Effector CD4-positive, alpha-beta T cell (primary cell): ENCODE measurements around the gene ADCY2.

ENCODE experiments used
- DNase-seq: peaks from one replicate; pipeline ENCODE4 v3.0.0-alpha.2; 2020

ADCY2 gene

GRCh38 chr5:7801891-7802614 lies 406.1 kb downstream of the ADCY2 start:
- no peak for DNase-seq

- DNase-seq, result no peak
These were observed 406.9 kb downstream of the ADCY2 start for GRCh38 chr5:7802855-7803254.

DNA sequence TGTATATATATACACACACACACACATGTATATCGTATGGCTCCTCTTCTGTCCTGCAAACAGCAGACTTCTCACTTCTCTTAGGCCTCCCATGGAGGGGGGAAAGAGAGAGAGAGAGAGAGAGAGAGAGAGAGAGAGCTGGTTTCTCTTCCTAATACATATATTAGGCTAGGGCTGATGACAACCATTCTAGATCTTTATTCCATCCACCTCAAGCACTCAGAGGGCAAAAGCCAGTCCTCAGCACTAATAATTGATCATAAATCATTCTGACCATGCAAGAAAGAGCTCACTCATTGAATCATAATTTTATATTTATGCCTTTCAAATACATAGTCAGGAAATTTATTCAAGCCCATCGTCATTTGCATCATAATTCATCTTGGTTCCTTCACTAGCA lies 408.0 kb downstream of the ADCY2 start:
- DNase-seq, result no peak

- no peak for DNase-seq
These were observed 409.4 kb downstream of the ADCY2 start for GRCh38 chr5:7805379-7805778.

GRCh38 chr5:7808998-7809397 lies 413.1 kb downstream of the ADCY2 start:
- DNase-seq, result no peak

- DNase-seq, result no peak
These were observed 415.8 kb downstream of the ADCY2 start for GRCh38 chr5:7811715-7812114.

GRCh38 chr5:7813007-7813406 lies 417.1 kb downstream of the ADCY2 start:
- DNase-seq, result no peak

DNA sequence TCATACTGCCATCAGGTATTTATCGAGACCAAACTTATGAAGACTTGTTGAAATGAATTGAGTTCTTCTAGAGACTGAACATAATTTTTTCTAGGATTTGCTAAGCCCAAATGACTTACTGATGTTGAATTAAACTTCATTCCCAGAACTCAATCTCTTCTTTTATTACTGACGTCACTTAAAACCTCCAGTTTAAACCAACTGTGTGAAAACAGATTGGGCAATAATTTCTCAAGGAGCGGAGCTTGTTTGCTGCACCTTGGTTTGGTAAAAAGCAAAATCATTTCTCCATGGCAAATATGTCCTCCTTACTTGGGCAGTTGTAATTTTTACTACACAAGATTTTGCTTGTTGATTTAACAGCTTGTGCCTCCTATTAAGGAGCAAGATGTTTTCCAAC lies 417.6 kb downstream of the ADCY2 start:
- DNase-seq, result no peak

- DNase-seq, result no peak
These were observed 418.9 kb downstream of the ADCY2 start for GRCh38 chr5:7814816-7815215.

DNA sequence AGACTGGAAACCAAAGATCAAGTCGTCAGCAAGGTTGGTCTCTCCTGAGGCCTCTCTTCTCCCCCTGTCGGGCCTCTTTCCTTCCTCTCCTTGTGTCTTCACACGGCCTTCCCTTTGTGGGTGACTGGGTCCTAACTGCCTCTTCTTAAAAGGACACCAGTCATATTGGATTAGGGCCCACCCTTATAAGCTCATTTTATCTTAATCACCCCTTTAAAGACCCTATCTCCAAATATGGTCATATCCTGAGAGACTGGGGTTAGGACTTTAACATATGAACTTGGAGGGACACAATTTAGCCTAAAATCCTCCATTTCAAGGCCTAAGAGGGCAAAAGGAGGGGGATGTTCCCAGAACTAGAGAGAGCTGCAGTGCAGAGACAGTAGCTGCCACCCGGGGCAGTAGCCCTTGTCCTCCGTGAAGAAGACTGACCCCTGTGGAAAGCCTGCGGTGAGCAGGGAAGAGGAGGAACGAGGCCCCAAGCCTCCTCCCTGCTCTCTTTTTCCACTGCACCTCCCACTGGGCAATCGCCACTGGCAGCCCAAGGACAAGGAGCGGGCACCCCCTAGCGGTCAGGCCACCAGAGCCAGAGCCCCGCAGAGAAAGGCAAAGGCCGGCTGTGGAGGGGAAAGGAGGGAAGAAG lies 420.1 kb downstream of the ADCY2 start:
- peak; percentile 39 for DNase-seq

DNA sequence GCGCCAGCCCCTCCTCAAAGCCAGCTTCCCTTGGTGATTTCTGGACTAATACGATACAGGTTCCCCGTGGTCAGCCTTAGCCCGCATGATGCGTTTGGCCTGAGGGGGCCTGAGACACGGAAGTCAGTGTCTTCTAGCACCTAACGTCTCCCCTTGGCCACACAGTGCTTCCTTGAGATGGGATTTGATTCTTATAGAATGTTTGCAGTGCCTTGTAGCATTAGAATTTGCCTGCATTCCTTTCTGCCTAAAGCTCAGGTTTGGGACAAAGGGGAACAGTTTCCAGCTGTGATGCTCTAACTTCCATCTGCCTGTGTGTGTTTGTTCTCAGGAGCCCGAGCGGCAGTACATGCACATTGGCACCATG lies 420.6 kb downstream of the ADCY2 start:
- no peak for DNase-seq

DNA sequence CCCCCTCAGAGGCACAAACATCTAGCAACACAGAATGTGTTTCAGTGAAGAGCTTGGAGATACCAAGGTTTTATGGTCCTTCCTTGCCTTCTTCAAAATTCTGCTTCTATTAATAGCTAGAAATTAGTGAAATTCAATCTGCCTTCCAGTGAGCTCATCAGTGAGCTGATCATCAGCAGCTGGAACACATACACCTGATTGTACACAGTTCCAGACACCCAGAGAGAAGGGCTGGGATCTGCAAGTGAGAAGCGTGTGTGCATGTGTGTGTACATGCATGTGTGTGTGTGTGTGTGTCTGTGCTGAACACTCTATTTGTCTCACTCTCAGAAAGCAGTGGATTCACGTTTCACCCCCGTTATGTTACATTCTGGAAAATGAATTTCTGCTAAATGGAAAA lies 426.5 kb downstream of the ADCY2 start:
- no peak for DNase-seq

DNA sequence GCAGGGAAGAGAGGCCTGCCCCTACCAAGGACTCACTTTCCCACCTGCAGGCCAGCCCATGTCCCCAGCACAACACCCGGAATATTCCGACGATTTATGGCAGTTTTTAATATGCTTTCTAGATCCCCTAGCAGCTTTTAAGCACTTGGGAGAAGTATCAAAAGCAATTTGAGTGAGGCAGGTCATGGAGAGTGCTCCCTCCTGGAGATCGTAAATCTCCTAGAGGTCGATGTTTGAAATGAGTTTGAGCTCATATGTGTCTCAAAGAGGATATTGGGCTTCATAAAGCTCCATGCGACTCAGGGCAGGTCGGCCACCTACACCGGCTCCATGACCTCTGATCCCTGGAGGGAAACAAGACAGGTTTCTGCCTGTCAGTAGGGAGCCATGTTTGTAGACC lies 427.7 kb downstream of the ADCY2 start:
- no peak for DNase-seq

GRCh38 chr5:7824995-7825394 lies 429.1 kb downstream of the ADCY2 start:
- DNase-seq, result no peak

- no peak for DNase-seq
These were observed 429.7 kb downstream of the ADCY2 start for GRCh38 chr5:7825630-7826029.

DNA sequence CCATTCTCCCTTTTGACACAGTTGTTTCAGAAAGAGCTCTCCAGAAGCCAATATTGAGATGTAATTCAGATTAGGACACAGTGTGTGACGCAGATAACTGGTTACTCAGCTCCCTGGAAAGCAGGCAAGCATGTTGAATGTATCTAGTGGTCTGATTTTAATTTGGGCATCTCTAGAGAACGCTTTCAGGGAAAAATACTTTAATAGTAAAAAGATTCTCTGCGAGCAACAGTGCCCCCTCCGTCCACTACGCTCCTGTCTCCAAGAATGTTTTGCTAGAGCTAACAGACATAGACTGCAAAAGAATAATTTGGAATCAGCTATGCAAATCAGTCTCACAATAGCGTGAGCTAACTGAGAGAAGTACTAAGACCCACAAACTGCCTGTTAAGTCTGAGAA lies 431.7 kb downstream of the ADCY2 start:
- no peak for DNase-seq

- DNase-seq, result no peak
These were observed 432.3 kb downstream of the ADCY2 start for GRCh38 chr5:7828269-7828668.

DNA sequence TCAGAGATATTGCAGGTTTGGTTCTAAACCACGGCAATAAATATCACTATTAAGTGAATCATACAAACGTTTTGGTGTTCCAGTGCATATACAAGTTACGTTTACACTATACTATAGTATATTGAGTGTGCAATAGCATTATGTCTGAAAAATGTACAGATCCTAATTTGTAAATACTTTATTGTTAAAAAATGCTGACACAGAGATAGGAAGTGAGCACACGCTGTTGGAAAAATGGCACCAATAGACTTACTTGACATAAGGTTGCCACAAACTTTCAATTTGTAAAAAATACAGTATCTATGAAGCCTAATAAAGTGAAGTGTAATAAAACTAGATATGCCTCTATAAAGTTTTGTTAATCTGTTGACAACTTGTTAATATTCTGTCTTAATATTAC lies 439.0 kb downstream of the ADCY2 start:
- no peak for DNase-seq

DNA sequence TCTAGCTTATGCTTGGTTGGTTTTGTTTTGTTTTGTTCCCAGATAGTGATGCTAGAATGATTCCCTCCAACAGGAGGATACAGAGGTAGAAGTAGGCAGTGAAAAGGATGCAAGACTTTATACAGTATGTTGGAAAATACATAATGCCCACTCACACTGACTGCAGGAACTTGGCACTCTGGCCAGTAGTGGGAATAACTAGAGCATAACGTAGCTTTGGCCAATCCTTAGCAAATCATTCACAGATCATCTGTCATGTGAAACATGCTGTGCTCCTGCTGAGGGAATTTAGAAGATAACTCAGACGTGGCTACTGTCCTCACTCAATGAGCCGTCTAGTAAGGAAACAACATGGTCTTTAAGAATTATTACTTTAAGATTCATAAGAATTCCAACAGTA lies 441.5 kb downstream of the ADCY2 start:
- DNase-seq, result no peak

DNA sequence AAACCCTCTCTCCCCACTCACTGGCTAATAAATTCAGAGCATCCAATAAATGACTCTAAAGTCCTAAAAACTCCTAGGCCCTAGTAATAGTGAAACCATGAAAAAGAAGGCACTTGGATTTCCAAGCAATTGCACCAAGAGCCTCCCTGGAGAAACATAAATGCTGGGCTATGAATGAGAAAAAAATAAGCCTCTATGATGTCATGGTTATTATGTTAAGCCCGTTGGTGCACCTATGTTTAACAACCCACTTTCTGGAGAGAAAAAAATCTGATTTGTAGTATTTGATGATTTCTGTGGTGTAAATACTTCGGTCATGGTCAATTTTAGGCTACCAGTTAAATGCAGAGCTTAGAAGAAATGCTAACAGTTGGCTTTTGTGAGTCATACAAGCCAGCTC lies 446.6 kb downstream of the ADCY2 start:
- DNase-seq, result no peak

DNA sequence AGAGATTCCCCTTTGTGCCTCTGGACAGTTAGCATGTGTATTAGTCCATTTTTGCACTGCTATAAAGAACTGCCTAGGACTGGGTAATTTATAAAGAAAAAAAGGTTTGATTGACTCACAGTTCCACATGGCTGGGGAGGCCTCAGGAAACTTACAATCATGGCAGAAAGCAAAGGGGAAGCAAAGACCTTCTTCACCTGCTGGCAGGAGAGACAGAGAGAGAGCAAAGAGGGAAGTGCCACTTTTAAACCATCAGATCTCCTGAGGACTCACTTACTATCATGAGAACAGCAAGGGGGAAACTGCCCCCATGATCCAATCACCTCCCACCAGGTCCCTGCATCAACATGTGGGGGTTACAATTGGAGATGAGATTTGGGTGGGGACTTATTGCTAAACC lies 449.0 kb downstream of the ADCY2 start:
- DNase-seq, result no peak

- DNase-seq, result no peak
These were observed 449.6 kb downstream of the ADCY2 start for GRCh38 chr5:7845557-7845956.

DNA sequence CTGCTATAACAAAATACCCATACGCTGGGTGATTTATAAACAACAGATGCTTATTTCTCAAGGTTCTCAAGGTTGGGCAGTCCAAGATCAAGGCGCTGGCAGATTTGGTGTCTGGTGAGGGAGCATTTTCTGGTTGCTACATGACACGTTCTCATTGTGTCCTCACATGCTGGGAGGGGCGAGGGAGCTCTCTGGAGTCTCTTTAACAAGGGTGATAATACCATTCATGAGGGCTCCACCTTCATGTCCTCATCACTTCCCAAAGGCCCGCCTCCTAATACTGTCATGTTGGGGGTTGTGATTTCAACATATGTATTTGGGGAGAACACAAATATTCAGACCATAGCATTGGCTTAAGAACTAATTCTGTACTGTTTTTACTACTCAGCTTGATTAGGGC lies 450.4 kb downstream of the ADCY2 start:
- no peak for DNase-seq

DNA sequence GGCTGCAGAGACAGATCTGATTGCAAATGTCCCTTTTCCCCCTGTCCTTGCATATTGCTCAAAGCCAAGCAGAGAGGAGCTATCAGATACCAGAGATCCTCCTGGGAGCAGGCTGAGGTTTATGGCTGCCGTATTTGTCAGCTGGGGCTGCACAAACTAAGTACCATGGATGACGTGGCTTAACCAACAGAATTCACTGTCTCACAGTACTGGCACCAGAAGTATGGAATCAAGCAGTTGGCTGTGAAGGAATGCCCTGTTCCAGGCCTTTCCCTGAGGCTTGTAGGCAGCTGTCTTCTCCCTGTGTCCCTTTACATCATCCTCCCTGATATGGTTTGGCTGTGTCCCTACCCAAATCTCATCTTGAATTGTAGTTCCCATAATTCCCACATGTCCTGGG lies 452.4 kb downstream of the ADCY2 start:
- DNase-seq, result no peak
